HEK293 (cell line): ENCODE data around the gene MTCH1.

Experiments
- CTCF ChIA-PET: fragments of 350-600 bp; formaldehyde crosslinking; extraction: SDS; loops from one replicate; lab custom pipeline; 2021; ENCODE audit warnings: antibody characterized with exemption; lab: Yijun Ruan, JAX
- POLR2A ChIA-PET: fragments of 300-600 bp; formaldehyde crosslinking; extraction: SDS; loops from one replicate; lab custom pipeline; 2020; ENCODE audit warnings: antibody characterized with exemption, inconsistent platforms; lab: Yijun Ruan, JAX
- H3K27ac ChIP-seq: fragments of 200-500 bp; sonication (Bioruptor generic); 2 replicates; pipeline ENCODE4 v1.5.1; 2014; ENCODE audit warnings: low read depth, low read length, control low read depth, inconsistent platforms; ENCODE audit errors: extremely low read depth
- H3K36me3 ChIP-seq, 2 experiments: fragments of 200-500 bp in 1 of 2; sonication (Bioruptor generic) in 1 of 2; 1 replicate in 1 of 2; 2 replicates in 1 of 2; pipeline ENCODE4 v1.5.1; 2014 to 2017; ENCODE audit warnings: inconsistent platforms in 2 of 2, low read length in 2 of 2; ENCODE audit not compliant: control insufficient read depth in 2 of 2, insufficient read depth in 1 of 2
- H3K4me1 ChIP-seq: fragments of 200-500 bp; sonication (Bioruptor generic); 2 replicates; pipeline ENCODE4 v1.5.1; 2014; ENCODE audit warnings: mild to moderate bottlenecking, low read length, inconsistent platforms; ENCODE audit not compliant: control insufficient read depth, insufficient read depth
- H3K4me3 ChIP-seq: 2 replicates; pipeline ENCODE4 v1.5.1; 2011; ENCODE audit warnings: low read depth, mild to moderate bottlenecking, control low read depth, low read length, moderate library complexity
- H3K9me3 ChIP-seq: fragments of 200-500 bp; sonication (Bioruptor generic); 2 replicates; pipeline ENCODE4 v1.5.1; 2014; ENCODE audit warnings: low read depth, low read length, inconsistent platforms; ENCODE audit not compliant: control insufficient read depth, insufficient read depth
- OVOL3 ChIP-seq: fragments of 450-650 bp; formaldehyde crosslinking; IDR thresholded peaks from 2 replicates; pipeline ENCODE4 v1.5.1; 2016; ENCODE audit warnings: missing biosample characterization, missing genetic modification characterization
- SCRT1 ChIP-seq: fragments of 450-650 bp; formaldehyde crosslinking; IDR thresholded peaks from 2 replicates; pipeline ENCODE4 v1.5.1; 2016; ENCODE audit warnings: missing biosample characterization, missing genetic modification characterization, borderline replicate concordance
- ZBTB48 ChIP-seq: fragments of 450-650 bp; formaldehyde crosslinking; IDR thresholded peaks from 2 replicates; pipeline ENCODE4 v1.5.1; 2016; ENCODE audit warnings: missing biosample characterization, missing genetic modification characterization
- ZEB2 ChIP-seq: fragments of 450-650 bp; formaldehyde crosslinking; IDR thresholded peaks from 2 replicates; pipeline ENCODE4 v1.5.1; 2016; ENCODE audit warnings: missing biosample characterization, missing genetic modification characterization
- ZFP41 ChIP-seq: fragments of 450-650 bp; formaldehyde crosslinking; IDR thresholded peaks from 2 replicates; pipeline ENCODE4 v1.5.1; 2016; ENCODE audit warnings: missing biosample characterization, missing genetic modification characterization, borderline replicate concordance
- ZNF121 ChIP-seq: fragments of 450-650 bp; formaldehyde crosslinking; IDR thresholded peaks from 2 replicates; pipeline ENCODE4 v1.5.1; 2016; ENCODE audit warnings: missing biosample characterization, missing genetic modification characterization
- ZNF157 ChIP-seq: fragments of 450-650 bp; formaldehyde crosslinking; IDR thresholded peaks from 2 replicates; pipeline ENCODE4 v1.5.1; 2016; ENCODE audit warnings: missing biosample characterization, missing genetic modification characterization
- ZNF175 ChIP-seq: fragments of 450-650 bp; formaldehyde crosslinking; IDR thresholded peaks from 2 replicates; pipeline ENCODE4 v1.5.1; 2016; ENCODE audit warnings: missing biosample characterization, missing genetic modification characterization
- ZNF23 ChIP-seq: fragments of 450-650 bp; formaldehyde crosslinking; IDR thresholded peaks from 2 replicates; pipeline ENCODE4 v1.5.1; 2016; ENCODE audit warnings: missing biosample characterization, missing genetic modification characterization, borderline replicate concordance
- ZNF366 ChIP-seq: fragments of 450-650 bp; formaldehyde crosslinking; conservative IDR thresholded peaks from 2 replicates; pipeline ENCODE4 v1.5.1; 2016; ENCODE audit warnings: missing biosample characterization, missing genetic modification characterization
- ZNF521 ChIP-seq: fragments of 450-650 bp; formaldehyde crosslinking; IDR thresholded peaks from 2 replicates; pipeline ENCODE4 v1.5.1; 2017; ENCODE audit warnings: missing biosample characterization, mild to moderate bottlenecking, missing genetic modification characterization
- ZNF585B ChIP-seq: fragments of 450-650 bp; formaldehyde crosslinking; IDR thresholded peaks from 2 replicates; pipeline ENCODE4 v1.5.1; 2016; ENCODE audit warnings: missing biosample characterization, missing genetic modification characterization
- ZNF629 ChIP-seq: fragments of 450-650 bp; formaldehyde crosslinking; IDR thresholded peaks from 2 replicates; pipeline ENCODE4 v1.5.1; 2017; ENCODE audit warnings: missing biosample characterization, missing genetic modification characterization
- ZNF654 ChIP-seq: fragments of 450-650 bp; formaldehyde crosslinking; IDR thresholded peaks from 2 replicates; pipeline ENCODE4 v1.5.1; 2016; ENCODE audit warnings: low read depth, missing biosample characterization, missing genetic modification characterization
- TF ChIP-seq, protein P1 (sequence below): fragments of 450-650 bp; formaldehyde crosslinking; IDR thresholded peaks from 2 replicates; pipeline ENCODE4 v1.5.1; 2016; ENCODE audit warnings: missing biosample characterization, missing genetic modification characterization
- TF ChIP-seq, protein P2 (sequence below): fragments of 450-650 bp; formaldehyde crosslinking; IDR thresholded peaks from 2 replicates; pipeline ENCODE4 v1.5.1; 2016; ENCODE audit warnings: missing biosample characterization, missing genetic modification characterization
- TF ChIP-seq, protein P3 (sequence below): fragments of 450-650 bp; formaldehyde crosslinking; IDR thresholded peaks from 2 replicates; pipeline ENCODE4 v1.5.1; 2017; ENCODE audit warnings: missing biosample characterization, missing genetic modification characterization
- TF ChIP-seq, protein P4 (sequence below): fragments of 450-650 bp; formaldehyde crosslinking; IDR thresholded peaks from 2 replicates; pipeline ENCODE4 v1.5.1; 2016; ENCODE audit warnings: missing biosample characterization, missing genetic modification characterization

Gene MTCH1

DNA sequence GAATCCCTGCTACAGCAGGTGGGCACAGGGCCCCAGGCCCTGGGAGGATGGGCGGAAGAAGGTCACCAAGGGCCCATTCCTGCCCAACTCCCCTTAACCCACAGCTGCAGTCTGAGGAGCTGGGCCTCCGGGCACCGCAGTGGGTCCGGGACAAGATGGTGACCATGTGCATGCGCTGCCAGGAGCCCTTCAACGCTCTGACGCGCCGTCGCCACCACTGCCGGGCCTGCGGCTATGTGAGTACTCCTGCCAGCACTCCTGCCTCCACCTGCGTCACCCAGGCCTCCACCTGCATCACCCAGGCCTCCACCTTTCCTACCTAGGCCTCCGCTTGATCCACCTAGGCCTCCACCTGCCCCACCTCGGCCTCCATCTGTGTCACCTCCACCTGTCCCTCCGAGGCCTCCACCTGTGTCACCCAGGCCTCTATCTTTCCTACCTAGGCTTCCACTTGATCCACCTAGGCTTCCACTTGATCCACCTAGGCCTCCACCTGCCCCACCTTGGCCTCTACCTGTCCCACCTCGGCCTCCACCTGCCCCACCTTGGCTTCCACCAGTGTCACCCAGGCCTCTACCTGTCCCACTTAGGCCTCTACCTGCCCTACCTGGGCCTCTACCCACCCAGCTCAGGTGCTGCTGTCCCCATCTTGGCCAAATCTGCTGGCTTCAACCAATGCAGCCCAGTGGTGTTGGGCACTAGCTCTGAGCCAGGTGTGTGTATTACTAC is 36.3 kb upstream of the MTCH1 start:
- ChIA-PET POLR2A (interaction anchor here (0.6 to 1.8 kb wide), 3 partner anchors 13 to 188 kb away, joined by 3 to 6 read pairs (median 5); no protein-coding TSS in a partner anchor), CTCF (interaction anchor here (0.6 to 20.3 kb wide), 19 partner anchors 8 to 293 kb away, joined by 3 to 845 read pairs (median 4); partner anchors contain the start of gene PIM1)
- Histone ChIP-seq H3K4me3 (no peak overlapping the region), H3K4me1 (peaks cover 3% of the 10 kb centered on the region; the same call in 1 of the 2 replicates), H3K27ac (no peak overlapping the region), H3K9me3 (no peaks in the 10 kb centered on the region), H3K36me3 (no peaks in the 10 kb centered on the region)
- no peak for TF ChIP-seq ZNF521 (tag by site-specific recombination)
- TF ChIP-seq OVOL3 (tag by site-specific recombination): no peak
- no peak for TF ChIP-seq ZNF175 (tag by site-specific recombination)
- no peak for TF ChIP-seq ZNF157 (tag by site-specific recombination)
- TF ChIP-seq ZEB2: peak; percentile 94
- TF ChIP-seq, protein P1, sequence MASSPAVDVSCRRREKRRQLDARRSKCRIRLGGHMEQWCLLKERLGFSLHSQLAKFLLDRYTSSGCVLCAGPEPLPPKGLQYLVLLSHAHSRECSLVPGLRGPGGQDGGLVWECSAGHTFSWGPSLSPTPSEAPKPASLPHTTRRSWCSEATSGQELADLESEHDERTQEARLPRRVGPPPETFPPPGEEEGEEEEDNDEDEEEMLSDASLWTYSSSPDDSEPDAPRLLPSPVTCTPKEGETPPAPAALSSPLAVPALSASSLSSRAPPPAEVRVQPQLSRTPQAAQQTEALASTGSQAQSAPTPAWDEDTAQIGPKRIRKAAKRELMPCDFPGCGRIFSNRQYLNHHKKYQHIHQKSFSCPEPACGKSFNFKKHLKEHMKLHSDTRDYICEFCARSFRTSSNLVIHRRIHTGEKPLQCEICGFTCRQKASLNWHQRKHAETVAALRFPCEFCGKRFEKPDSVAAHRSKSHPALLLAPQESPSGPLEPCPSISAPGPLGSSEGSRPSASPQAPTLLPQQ (tag by site-specific recombination): no peak
- TF ChIP-seq, all 188 proteins: peak for 1

DNA sequence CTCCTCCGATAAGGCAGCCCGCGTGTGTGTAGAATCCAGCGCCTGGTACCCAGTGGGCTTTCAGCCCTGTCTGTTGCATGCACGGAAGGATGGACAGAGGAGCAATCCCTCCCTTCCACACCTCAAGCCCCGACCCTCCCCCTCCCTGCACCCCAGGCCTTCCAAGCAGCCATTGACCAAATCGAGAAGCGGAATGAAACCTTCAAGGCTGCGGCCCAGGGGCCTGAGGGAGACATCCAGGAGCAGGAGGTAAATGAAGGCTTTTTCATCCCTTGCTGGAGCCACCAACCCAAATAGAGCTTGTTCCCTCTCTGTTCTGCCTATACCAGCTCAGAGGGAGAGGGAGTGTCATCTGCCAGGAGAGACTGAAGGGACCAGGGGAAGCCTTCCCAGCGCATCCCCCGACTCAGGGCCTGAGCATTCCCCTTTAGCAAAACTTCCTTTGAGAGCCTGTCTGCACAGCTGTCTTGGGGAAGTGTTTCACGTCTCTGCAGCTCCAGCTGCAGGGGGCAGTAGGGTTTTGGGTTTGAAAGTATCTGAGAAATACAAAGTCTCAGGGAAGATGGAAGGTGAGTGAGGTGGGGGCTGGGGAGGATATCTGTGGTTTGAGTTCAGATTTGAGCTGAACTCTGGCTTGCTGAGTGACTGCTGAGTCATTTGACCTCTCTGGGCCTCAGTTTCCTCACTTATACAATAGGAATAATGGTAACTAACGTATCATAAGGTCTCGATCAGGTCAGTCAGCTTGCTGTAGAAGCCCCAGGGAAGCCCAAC is 35.5 kb upstream of the MTCH1 start:
- no peak overlapping the region for H3K27ac ChIP-seq
- ChIA-PET CTCF (interaction anchor here (0.6 to 20.3 kb wide), 20 partner anchors 9 to 294 kb away, joined by 3 to 845 read pairs (median 4); partner anchors contain the start of gene PIM1), POLR2A (interaction anchor here (0.6 to 1.8 kb wide), 3 partner anchors 13 to 189 kb away, joined by 3 to 6 read pairs (median 5); no protein-coding TSS in a partner anchor)
- no peaks in the 10 kb centered on the region for H3K36me3 ChIP-seq
- peaks cover 3% of the 10 kb centered on the region; the same call in 1 of the 2 replicates for H3K4me1 ChIP-seq
- no peak overlapping the region for H3K4me3 ChIP-seq
- no peaks in the 10 kb centered on the region for H3K9me3 ChIP-seq
- TF ChIP-seq SCRT1 (no peak), ZFP41 (no peak), ZNF654 (tag by site-specific recombination) (peak; percentile 75)
- TF ChIP-seq, protein P2, sequence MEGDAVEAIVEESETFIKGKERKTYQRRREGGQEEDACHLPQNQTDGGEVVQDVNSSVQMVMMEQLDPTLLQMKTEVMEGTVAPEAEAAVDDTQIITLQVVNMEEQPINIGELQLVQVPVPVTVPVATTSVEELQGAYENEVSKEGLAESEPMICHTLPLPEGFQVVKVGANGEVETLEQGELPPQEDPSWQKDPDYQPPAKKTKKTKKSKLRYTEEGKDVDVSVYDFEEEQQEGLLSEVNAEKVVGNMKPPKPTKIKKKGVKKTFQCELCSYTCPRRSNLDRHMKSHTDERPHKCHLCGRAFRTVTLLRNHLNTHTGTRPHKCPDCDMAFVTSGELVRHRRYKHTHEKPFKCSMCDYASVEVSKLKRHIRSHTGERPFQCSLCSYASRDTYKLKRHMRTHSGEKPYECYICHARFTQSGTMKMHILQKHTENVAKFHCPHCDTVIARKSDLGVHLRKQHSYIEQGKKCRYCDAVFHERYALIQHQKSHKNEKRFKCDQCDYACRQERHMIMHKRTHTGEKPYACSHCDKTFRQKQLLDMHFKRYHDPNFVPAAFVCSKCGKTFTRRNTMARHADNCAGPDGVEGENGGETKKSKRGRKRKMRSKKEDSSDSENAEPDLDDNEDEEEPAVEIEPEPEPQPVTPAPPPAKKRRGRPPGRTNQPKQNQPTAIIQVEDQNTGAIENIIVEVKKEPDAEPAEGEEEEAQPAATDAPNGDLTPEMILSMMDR (tag by site-specific recombination): 0 out of 2 replicates have a peak, but pooled peaks have one; percentile 11
- TF ChIP-seq, protein P3, sequence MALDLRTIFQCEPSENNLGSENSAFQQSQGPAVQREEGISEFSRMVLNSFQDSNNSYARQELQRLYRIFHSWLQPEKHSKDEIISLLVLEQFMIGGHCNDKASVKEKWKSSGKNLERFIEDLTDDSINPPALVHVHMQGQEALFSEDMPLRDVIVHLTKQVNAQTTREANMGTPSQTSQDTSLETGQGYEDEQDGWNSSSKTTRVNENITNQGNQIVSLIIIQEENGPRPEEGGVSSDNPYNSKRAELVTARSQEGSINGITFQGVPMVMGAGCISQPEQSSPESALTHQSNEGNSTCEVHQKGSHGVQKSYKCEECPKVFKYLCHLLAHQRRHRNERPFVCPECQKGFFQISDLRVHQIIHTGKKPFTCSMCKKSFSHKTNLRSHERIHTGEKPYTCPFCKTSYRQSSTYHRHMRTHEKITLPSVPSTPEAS: no peak

DNA sequence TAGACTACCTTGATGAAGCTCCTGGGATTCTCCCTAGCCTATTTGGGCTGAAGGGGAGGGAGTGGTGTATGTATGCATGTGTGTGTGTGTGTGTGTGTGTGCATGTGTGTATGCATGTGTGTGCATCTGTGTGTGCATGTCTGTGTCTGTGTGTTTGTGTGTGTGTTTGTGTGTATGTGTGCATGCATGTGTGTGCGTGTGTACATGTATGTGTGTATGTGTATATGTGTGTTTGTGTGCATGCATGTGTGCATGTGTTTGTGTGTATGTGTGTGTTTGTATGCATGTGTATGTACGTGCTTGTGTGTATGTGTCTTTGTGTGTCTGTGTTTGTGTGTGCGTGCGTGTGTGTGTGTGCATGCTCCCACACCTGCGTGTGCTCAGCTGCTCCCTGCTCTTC is 34.8 kb upstream of the MTCH1 start:
- ChIA-PET CTCF (interaction anchor here (0.6 to 20.3 kb wide), 19 partner anchors 9 to 686 kb away, joined by 3 to 845 read pairs (median 10); partner anchors contain the start of genes C6orf89, MTCH1, PIM1 and PPIL1), POLR2A (interaction anchor here (0.6 to 1.8 kb wide), 3 partner anchors 151 to 190 kb away, joined by 3 to 6 read pairs (median 5); no protein-coding TSS in a partner anchor)
- Histone ChIP-seq H3K36me3 (no peaks in the 10 kb centered on the region), H3K4me1 (peaks cover 3% of the 10 kb centered on the region; the same call in 1 of the 2 replicates), H3K4me3 (no peak overlapping the region), H3K9me3 (no peaks in the 10 kb centered on the region), H3K27ac (no peak overlapping the region)
- TF ChIP-seq ZNF629 (tag by site-specific recombination) (no peak), ZNF121 (tag by site-specific recombination) (no peak), ZBTB48 (tag by site-specific recombination) (peak; percentile 27; the same call in 1 of the 2 replicates), ZNF585B (tag by site-specific recombination) (no peak), ZNF23 (tag by site-specific recombination) (peak; percentile 21; the same call in 1 of the 2 replicates), ZNF366 (tag by site-specific recombination) (no peak)
- TF ChIP-seq, protein P4, sequence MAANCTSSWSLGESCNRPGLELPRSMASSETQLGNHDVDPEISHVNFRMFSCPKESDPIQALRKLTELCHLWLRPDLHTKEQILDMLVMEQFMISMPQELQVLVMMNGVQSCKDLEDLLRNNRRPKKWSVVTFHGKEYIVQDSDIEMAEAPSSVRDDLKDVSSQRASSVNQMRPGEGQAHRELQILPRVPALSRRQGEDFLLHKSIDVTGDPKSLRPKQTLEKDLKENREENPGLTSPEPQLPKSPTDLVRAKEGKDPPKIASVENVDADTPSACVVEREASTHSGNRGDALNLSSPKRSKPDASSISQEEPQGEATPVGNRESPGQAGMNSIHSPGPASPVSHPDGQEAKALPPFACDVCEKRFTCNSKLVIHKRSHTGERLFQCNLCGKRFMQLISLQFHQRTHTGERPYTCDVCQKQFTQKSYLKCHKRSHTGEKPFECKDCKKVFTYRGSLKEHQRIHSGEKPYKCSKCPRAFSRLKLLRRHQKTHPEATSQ (tag by site-specific recombination): 0 out of 2 replicates have a peak, but pooled peaks have one; percentile 27
- TF ChIP-seq, protein P3: peak; percentile 100
